GM18873 (cell line): ENCODE measurements around the gene MAP1S.
A peak's percentile ranks its signal among the peaks of the same experiment; 100 is the strongest.
"Not testable (repeated sequence)": the region's sequence is repeated elsewhere in the genome, so short reads cannot be mapped to it uniquely, and the experiment has no call there.

Source experiments
- ATAC-seq: cut with Tn5 transposase; IDR thresholded peaks from one replicate; pipeline ENCODE4 v1.9.1; 2021; ENCODE audit warnings: mild to moderate bottlenecking, moderate library complexity, moderate number of reproducible peaks; ENCODE audit not compliant: unreplicated experiment, low FRiP score

The MAP1S gene

GRCh38 chr19:17758515-17758914, 39.2 kb downstream of the MAP1S start:
- ATAC-seq, result no peak

- ATAC-seq, result no peak
Observed at GRCh38 chr19:17761148-17761547, 41.9 kb downstream of the MAP1S start.

GRCh38 chr19:17762505-17763229, 43.4 kb downstream of the MAP1S start:
- no peak for ATAC-seq

- no peak for ATAC-seq
Observed at GRCh38 chr19:17764348-17764747, 45.1 kb downstream of the MAP1S start.

GRCh38 chr19:17765069-17765618, 45.9 kb downstream of the MAP1S start:
- no peak for ATAC-seq

GRCh38 chr19:17766543-17767131, 47.4 kb downstream of the MAP1S start:
- ATAC-seq, result no peak

DNA sequence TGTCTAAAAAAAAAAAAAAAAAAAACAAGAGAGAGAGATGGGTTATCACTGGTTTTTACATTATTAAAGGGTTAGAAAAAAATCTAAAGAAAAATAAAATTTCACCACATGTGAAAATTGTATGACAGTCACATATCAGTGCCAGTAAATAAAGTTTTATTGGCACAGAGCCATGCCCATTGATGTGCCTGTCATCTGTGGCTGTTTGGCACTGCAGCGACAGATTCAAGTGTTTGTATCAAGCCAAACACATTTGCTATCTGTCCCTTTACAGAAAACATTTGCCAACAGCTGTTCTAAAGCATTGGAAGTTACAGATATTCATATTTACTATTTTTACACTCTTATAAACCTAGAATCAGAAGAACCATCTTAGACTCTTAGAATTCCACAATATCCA, 48.3 kb downstream of the MAP1S start:
- no peak for ATAC-seq

GRCh38 chr19:17770613-17771012, 51.3 kb downstream of the MAP1S start:
- ATAC-seq, result no peak

- ATAC-seq, result no peak
Observed at GRCh38 chr19:17772172-17772571, 52.9 kb downstream of the MAP1S start.

DNA sequence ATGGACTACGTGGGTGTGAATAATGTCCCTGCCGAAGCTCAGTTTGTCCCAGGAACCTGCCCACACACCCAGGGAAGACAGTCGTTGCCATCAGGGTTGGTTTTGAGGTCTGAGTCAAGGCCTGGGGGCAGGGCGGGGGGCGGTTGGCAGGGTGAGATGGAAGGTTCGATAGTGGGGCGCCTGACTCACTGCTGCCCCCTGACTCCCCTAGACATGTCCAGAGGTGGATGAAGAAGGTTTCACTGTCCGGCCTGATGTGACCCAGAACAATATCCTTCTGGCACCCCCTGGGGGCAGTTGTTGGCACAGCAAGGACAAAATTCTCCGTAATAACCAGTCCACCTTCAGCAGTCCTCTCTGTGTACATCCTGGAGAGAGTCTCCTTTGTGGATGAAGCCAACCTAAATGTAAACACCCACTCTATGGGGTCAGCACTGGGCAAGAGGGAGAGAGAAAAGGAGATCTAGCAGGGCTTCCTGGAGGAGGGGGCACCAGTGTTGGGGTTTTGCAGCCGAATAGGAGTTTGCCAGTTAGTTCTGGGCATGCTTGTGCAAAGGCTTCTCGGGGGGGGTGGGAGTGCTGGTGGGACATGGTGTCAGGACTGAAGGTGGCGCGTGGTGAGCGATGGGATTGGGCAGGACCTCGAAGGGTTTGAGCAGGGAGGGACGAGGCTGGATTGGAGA, 56.1 kb downstream of the MAP1S start:
- no peak for ATAC-seq

GRCh38 chr19:17775991-17776803, 56.9 kb downstream of the MAP1S start:
- peak; percentile 64 for ATAC-seq

GRCh38 chr19:17777840-17778239, 58.6 kb downstream of the MAP1S start:
- ATAC-seq, result not testable (repeated sequence)

- no peak for ATAC-seq
Observed at GRCh38 chr19:17778251-17778967, 59.1 kb downstream of the MAP1S start.

DNA sequence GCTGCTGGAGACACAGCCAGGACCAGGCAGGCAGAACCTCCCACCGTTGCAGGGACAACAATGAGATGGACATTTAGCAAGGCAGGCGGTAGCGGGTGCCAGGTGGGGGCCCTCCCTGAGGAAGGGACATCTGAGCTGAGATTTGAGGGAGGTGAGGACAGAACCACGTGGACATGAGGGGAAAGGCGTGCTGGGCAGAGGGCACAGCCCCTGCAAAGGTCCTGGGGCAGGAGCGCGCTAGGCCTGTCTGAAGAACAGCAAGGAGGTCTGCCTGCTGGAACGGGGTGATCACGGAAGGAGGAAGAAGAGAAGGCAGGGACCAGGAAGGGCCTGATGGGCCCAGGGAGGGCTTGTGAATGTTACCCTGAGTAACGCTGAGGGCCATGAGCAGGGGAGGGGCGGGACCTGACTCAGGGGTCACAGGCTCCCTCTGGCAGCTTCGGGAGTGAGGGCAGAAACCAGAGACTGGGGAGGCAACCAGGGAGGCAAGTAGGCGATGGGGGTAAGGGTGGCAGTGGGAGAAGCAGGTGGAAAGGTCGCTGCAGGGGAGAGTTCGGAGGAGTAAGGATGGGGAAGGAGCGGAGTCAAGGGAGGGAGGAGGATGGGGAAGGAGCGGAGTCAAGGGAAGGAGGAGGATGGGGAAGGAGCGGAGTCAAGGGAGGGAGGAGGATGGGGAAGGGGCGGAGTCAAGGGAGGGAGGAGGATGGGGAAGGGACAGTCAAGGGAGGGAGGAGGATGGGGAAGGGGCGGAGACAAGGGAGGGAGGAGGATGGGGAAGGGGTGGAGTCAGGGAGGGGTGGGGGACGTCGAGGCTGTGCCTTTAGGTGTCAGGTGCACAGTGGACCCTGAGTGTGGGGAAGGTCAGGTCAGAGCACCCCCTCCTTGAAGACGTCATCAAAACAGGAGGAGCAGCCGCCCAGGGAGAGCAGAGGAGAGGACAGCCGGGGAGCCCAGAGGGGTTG, 60.0 kb downstream of the MAP1S start:
- ATAC-seq, result no peak

GRCh38 chr19:17780781-17781180, 61.5 kb downstream of the MAP1S start:
- no peak for ATAC-seq

DNA sequence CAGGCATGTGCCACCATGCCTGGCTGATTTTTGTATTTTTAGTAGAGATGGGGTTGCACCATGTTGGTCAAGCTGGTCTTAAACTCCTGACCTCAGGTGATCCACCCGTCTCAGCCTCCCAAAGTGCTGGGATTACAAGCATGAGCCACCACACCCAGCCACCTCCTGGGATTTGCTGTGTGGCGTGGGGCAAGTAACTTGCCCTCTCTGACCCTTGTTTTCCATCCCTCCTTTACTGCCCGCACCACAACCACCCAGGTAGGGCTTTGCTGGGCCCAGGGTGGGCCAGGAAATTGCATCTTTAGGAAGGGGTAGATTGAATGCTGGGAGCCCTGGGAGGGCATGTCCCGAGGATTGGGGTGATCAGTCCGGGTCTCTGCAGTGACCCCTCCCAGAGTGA, 64.4 kb downstream of the MAP1S start:
- not testable (repeated sequence) for ATAC-seq
